Thoracic aorta (tissue), 2 donors: Measurements from ENCODE around the gene RARB. TPM values are rescaled to one million over a fixed set of nuclear protein-coding genes. Genes with fewer than 3 reads are reported as not detected.

ENCODE experiments used
- ATAC-seq: fragments of 150-250 bp; one replicate; pipeline ENCODE4 v1.8.0; 2017; ENCODE audit warnings: low read depth; ENCODE audit not compliant: insufficient number of reproducible peaks, low FRiP score
- DNase-seq: peaks from one replicate; pipeline ENCODE4 v3.0.0-alpha.2; 2020; ENCODE audit warnings: low spot score
- H3K27ac ChIP-seq, 2 donors: fragments of 200-600 bp; sonication (generic); 1 replicate in 1 of 2; 2 replicates in 1 of 2; pipeline ENCODE4 v1.5.1; 2016; ENCODE audit warnings: mild to moderate bottlenecking in 2 of 2, moderate library complexity in 2 of 2
- H3K27me3 ChIP-seq: fragments of 200-600 bp; sonication (generic); replicated peaks from 2 replicates; pipeline ENCODE4 v1.6.0; 2016; ENCODE audit warnings: mild to moderate bottlenecking; ENCODE audit not compliant: insufficient read depth
- H3K36me3 ChIP-seq: fragments of 200-600 bp; sonication (generic); one replicate; pipeline ENCODE4 v1.5.1; 2016
- H3K4me1 ChIP-seq, 2 donors: fragments of 200-600 bp; sonication (generic); 1 replicate in 1 of 2; 2 replicates in 1 of 2; pipeline versions ENCODE4 v1.5.1 to v1.6.0; 2016; ENCODE audit warnings: low read depth in 2 of 2, mild to moderate bottlenecking in 1 of 2; ENCODE audit not compliant: control insufficient read depth in 1 of 2
- H3K4me3 ChIP-seq: fragments of 200-600 bp; sonication (generic); 2 replicates; pipeline ENCODE4 v1.5.1; 2016; ENCODE audit warnings: mild to moderate bottlenecking
- H3K9me3 ChIP-seq: fragments of 200-600 bp; sonication (generic); 2 replicates; pipeline ENCODE4 v1.5.1; 2016
- total RNA-seq, 2 donors: library from RNA; depleted of rRNA; stranded (reverse); fragments of >200 nt; gene quantifications; one replicate each; pipeline versions ENCODE4 v1.1.0 to v1.2.3, GENCODE V29; 2016
- TF ChIP-seq, protein P1 (sequence below): fragments of 200-600 bp; sonication (generic); IDR thresholded peaks from one replicate; pipeline ENCODE4 v1.5.1; 2019; ENCODE audit warnings: antibody characterized with exemption

The RARB gene
- total RNA-seq, 2 donors from 2014 or later, result 3.8 to 12.3 TPM

DNA sequence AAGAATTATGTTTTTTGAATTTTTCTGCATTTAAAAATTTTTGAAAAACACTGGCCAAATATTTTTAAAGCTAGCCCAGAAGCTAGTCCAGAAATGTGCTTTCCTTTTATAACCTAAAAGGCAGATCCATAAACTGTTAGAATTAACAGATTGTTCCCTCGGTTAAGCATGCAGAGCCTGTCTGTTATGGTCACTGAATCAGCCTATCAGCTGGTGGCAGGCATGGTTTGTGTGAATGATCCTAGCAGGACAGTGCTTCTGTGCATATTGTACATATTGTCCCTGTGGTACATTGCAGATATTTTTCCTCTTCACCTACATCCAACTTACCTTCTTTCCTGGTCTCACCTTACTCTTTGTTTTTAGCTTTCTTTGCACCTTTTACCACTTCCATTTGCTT lies 53.3 kb downstream of the RARB start:
- ATAC-seq (no peak), DNase-seq (no peak)
- H3K36me3 ChIP-seq, result no peaks in the 10 kb centered on the region
- H3K9me3 ChIP-seq, result no peaks in the 10 kb centered on the region
- H3K4me1 ChIP-seq, result peaks cover 6 to 47% of the 10 kb centered on the region in 2 donors
- TF ChIP-seq, protein P1, sequence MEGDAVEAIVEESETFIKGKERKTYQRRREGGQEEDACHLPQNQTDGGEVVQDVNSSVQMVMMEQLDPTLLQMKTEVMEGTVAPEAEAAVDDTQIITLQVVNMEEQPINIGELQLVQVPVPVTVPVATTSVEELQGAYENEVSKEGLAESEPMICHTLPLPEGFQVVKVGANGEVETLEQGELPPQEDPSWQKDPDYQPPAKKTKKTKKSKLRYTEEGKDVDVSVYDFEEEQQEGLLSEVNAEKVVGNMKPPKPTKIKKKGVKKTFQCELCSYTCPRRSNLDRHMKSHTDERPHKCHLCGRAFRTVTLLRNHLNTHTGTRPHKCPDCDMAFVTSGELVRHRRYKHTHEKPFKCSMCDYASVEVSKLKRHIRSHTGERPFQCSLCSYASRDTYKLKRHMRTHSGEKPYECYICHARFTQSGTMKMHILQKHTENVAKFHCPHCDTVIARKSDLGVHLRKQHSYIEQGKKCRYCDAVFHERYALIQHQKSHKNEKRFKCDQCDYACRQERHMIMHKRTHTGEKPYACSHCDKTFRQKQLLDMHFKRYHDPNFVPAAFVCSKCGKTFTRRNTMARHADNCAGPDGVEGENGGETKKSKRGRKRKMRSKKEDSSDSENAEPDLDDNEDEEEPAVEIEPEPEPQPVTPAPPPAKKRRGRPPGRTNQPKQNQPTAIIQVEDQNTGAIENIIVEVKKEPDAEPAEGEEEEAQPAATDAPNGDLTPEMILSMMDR, result no peak
- H3K27me3 ChIP-seq, result no peaks in the 10 kb centered on the region
- H3K27ac ChIP-seq, result no peak overlapping the region
- no peak overlapping the region for H3K4me3 ChIP-seq

DNA sequence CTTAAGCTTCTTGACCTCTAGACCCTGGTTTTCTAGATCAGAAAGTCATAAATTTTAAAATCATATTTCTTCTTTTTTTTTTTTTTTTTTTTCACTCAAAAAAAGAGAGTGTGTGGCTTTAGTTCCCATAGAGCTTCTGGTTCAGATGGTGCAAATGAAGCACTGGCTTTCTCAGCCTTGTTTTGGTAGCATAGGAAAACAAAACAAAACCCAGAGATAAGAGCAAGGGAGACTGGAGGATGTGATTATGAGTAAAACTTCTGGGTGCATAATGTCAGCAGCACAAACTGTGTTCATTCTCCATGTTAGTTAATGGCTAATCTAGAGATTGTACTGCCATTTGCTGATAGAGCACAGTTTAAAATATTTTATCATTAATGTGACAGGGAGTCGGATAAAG lies 55.4 kb downstream of the RARB start:
- Histone ChIP-seq H3K4me1 (peaks cover 6 to 32% of the 10 kb centered on the region in 2 donors), H3K36me3 (no peaks in the 10 kb centered on the region), H3K9me3 (no peaks in the 10 kb centered on the region), H3K27me3 (no peaks in the 10 kb centered on the region), H3K27ac (no peak overlapping the region), H3K4me3 (no peak overlapping the region)
- DNase-seq (no peak), ATAC-seq (no peak)
- TF ChIP-seq, protein P1, result no peak

DNA sequence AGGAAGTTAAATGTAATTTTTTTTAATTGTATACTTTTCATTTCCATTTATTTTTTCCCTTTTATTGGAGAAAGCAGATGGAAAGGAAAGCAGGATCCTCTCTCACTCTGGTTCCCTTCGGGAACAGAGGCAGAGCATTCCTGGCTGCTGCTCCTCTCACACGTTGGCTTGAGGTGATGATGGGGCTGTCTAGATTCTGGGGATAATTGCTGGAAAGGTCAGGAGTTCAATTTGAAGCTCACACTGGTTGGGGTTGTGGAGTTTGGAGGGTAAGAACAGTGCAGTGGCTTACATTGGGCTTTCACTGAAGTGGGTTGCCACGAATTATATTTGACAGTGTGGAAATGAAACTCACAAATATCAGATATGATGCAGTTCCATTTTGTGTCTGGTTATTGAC lies 57.6 kb downstream of the RARB start:
- no peak overlapping the region for H3K4me3 ChIP-seq

DNA sequence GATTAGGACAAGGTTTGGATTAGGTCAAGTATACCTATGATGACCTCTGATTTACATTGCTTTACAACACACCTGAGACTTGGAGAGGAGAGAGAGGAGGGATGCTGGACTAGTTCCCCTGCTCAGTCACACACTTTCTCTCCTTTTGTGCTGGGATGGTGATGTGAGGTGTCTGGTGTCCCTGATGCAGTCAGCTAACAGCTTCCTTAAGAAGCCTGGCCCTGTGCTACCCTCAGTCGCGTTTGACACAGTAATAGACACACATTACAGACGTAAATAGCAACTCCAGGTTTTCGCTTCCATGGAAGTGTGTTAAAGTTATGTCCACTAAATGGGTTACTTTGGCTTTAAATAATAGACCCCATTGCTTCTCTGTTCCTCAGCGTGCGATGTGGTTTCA lies 58.9 kb downstream of the RARB start:
- Histone ChIP-seq H3K9me3 (no peaks in the 10 kb centered on the region), H3K4me1 (no peaks in the 10 kb centered on the region), H3K4me3 (no peak overlapping the region), H3K27me3 (no peaks in the 10 kb centered on the region), H3K36me3 (no peaks in the 10 kb centered on the region), H3K27ac (no peak overlapping the region)
- ATAC-seq, result no peak
- no peak for DNase-seq
- TF ChIP-seq, protein P1, result no peak

More for the DNA sequence above, 57.6 kb downstream of the RARB start:
- Histone ChIP-seq H3K36me3 (no peaks in the 10 kb centered on the region), H3K27me3 (no peaks in the 10 kb centered on the region), H3K27ac (no peak overlapping the region), H3K4me1 (peaks cover 2 to 10% of the 10 kb centered on the region in 2 donors), H3K9me3 (no peaks in the 10 kb centered on the region)
- TF ChIP-seq, protein P1, result no peak
- DNase-seq (no peak), ATAC-seq (no peak)

DNA sequence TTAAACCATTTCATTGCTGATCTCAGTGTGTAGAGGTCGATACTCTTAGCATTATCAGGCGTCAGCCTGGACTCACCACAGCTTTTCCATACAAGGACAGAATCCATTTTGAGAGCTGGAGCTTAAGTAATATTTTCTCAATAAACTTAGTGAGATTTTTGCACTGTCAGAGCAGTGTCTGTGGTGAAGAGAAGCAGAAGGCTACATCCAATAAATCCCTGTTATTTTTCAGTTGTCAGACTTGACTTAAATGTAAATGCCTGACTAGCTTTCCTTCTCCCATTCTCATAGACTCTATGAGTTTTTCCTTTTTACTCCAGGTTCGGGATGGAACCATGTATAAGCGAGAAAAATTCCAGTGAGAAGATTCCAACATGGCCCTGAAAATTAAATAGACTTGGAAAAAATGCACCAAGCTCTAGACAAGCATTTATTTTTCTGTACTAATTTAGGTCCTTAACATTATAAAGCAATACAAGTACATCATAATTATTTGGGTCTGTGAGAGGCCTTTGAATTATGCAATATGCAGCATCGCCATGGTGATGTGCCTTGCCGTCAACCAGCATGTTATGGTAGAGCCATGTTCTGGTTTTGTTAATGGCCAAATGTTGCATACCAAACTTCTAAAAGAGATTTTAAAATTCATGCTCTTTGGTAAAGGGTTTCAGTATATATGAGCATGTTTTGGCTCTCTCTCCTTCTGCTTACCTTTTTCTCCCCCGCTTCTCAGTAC lies 62.0 kb downstream of the RARB start:
- DNase-seq (no peak), ATAC-seq (no peak)
- no peaks in the 10 kb centered on the region for H3K27me3 ChIP-seq
- no peak overlapping the region for H3K4me3 ChIP-seq
- TF ChIP-seq, protein P1, result no peak
- H3K36me3 ChIP-seq, result no peaks in the 10 kb centered on the region
- peaks cover 26% of the 10 kb centered on the region for H3K9me3 ChIP-seq
- no peaks in the 10 kb centered on the region for H3K4me1 ChIP-seq
- no peak overlapping the region for H3K27ac ChIP-seq
